Transverse colon (tissue), 3 donors: ENCODE results near the gene PBX3.

Experiments used
- EP300 ChIP-seq: sonication (generic); formaldehyde crosslinking; IDR thresholded peaks from one replicate; pipeline ENCODE4 v1.6.1; 2017; ENCODE audit warnings: antibody characterized with exemption, low read depth
- POLR2A ChIP-seq: fragments of 450-650 bp; IDR thresholded peaks from one replicate; pipeline ENCODE4 v1.6.1; 2016; ENCODE audit warnings: antibody characterized with exemption, mild to moderate bottlenecking, moderate library complexity
- TF ChIP-seq, protein P1 (sequence below), 5 experiments: fragments of 200-600 bp in 3 of 5; fragments of 450-650 bp in 2 of 5; sonication (generic) in 3 of 5; IDR thresholded peaks; 1 replicate in 2 of 5; 2 replicates in 3 of 5; pipeline ENCODE4 v1.5.1; 2016 to 2017; ENCODE audit warnings: antibody characterized with exemption in 5 of 5, inconsistent platforms in 3 of 5, mild to moderate bottlenecking in 2 of 5, moderate library complexity in 1 of 5

DNA sequence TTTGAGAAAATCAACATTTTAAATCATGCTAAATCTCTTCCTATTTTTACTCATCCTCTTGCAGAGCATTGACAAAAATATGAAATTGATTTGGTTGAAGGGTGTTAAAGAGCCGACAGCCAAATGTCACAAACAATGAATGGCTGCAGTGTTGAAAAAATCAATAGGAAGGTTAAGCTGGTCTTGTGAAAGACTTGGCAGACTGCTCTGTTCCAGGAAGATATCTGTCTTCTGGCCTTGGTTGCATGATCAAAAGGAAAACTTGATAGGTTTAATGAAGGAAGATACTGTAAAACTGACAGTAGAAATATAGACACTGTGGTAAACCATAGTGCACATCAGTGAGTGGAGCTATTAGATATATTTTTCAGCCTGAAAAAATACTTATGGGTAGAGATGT, 103.6 kb downstream of the PBX3 start:
- TF ChIP-seq, protein P1, sequence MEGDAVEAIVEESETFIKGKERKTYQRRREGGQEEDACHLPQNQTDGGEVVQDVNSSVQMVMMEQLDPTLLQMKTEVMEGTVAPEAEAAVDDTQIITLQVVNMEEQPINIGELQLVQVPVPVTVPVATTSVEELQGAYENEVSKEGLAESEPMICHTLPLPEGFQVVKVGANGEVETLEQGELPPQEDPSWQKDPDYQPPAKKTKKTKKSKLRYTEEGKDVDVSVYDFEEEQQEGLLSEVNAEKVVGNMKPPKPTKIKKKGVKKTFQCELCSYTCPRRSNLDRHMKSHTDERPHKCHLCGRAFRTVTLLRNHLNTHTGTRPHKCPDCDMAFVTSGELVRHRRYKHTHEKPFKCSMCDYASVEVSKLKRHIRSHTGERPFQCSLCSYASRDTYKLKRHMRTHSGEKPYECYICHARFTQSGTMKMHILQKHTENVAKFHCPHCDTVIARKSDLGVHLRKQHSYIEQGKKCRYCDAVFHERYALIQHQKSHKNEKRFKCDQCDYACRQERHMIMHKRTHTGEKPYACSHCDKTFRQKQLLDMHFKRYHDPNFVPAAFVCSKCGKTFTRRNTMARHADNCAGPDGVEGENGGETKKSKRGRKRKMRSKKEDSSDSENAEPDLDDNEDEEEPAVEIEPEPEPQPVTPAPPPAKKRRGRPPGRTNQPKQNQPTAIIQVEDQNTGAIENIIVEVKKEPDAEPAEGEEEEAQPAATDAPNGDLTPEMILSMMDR (IDR thresholded peaks at IDR 0.05), result no peak
- TF ChIP-seq EP300, result no peak
- no peak for TF ChIP-seq POLR2A
